Measurements from ENCODE around the gene CELA2A. TPM values are rescaled to one million over a fixed set of nuclear protein-coding genes. Genes with fewer than 3 reads are reported as not detected.
"Not testable (repeated sequence)": the region's sequence is repeated elsewhere in the genome, so short reads cannot be mapped to it uniquely, and the experiment has no call there.

Gene CELA2A
- total RNA-seq, 1 experiment from 2014 or later: not detected

- DNase-seq (ENCODE audit: low spot score): no peak
Measured at GRCh38 chr1:15468145-15468544, 11.6 kb downstream of the CELA2A start.

- DNase-seq (ENCODE audit: low spot score): no peak
Measured at GRCh38 chr1:15469361-15469760, 12.8 kb downstream of the CELA2A start.

- not testable (repeated sequence) for DNase-seq (ENCODE audit: low spot score)
Measured at GRCh38 chr1:15469821-15470448, 13.4 kb downstream of the CELA2A start.

- DNase-seq (ENCODE audit: low spot score): not testable (repeated sequence)
Measured at GRCh38 chr1:15471067-15471466, 14.5 kb downstream of the CELA2A start.

GRCh38 chr1:15471723-15472122 is 15.2 kb downstream of the CELA2A start:
- not testable (repeated sequence) for DNase-seq (ENCODE audit: low spot score)

- DNase-seq (ENCODE audit: low spot score): no peak
Measured at GRCh38 chr1:15472587-15472986, 16.1 kb downstream of the CELA2A start.

- no peak for DNase-seq (ENCODE audit: low spot score)
Measured at GRCh38 chr1:15475752-15476314, 19.3 kb downstream of the CELA2A start, which contains the start of gene CELA2B. Gene CELA2B (plus strand): TSS chr1:15476104. CDS start chr1:15476126, 22 bp downstream.

GRCh38 chr1:15476927-15477326 is 20.4 kb downstream of the CELA2A start:
- DNase-seq (ENCODE audit: low spot score): no peak

- no peak for DNase-seq (ENCODE audit: low spot score)
Measured at GRCh38 chr1:15477646-15478212, 21.2 kb downstream of the CELA2A start.

- DNase-seq (ENCODE audit: low spot score): no peak
Measured at GRCh38 chr1:15479654-15480347, 23.3 kb downstream of the CELA2A start.

GRCh38 chr1:15482455-15482854 is 25.9 kb downstream of the CELA2A start:
- DNase-seq (ENCODE audit: low spot score): not testable (repeated sequence)

- DNase-seq (ENCODE audit: low spot score): not testable (repeated sequence)
Measured at GRCh38 chr1:15482983-15483543, 26.5 kb downstream of the CELA2A start.

- no peak for DNase-seq (ENCODE audit: low spot score)
Measured at GRCh38 chr1:15483971-15484370, 27.4 kb downstream of the CELA2A start.

- not testable (repeated sequence) for DNase-seq (ENCODE audit: low spot score)
Measured at GRCh38 chr1:15484443-15484842, 27.9 kb downstream of the CELA2A start.

GRCh38 chr1:15485636-15486035 is 29.1 kb downstream of the CELA2A start:
- no peak for DNase-seq (ENCODE audit: low spot score)

GRCh38 chr1:15486844-15487610 is 30.5 kb downstream of the CELA2A start:
- not testable (repeated sequence) for DNase-seq (ENCODE audit: low spot score)

GRCh38 chr1:15488371-15488770 is 31.8 kb downstream of the CELA2A start:
- no peak for DNase-seq (ENCODE audit: low spot score)

GRCh38 chr1:15489052-15489736 is 32.7 kb downstream of the CELA2A start:
- no peak for DNase-seq (ENCODE audit: low spot score)

GRCh38 chr1:15491010-15491409 is 34.5 kb downstream of the CELA2A start:
- not testable (repeated sequence) for DNase-seq (ENCODE audit: low spot score)

GRCh38 chr1:15492596-15492995 is 36.1 kb downstream of the CELA2A start:
- DNase-seq (ENCODE audit: low spot score): no peak

- DNase-seq (ENCODE audit: low spot score): no peak
Measured at GRCh38 chr1:15493869-15494390, 37.4 kb downstream of the CELA2A start.

All from A172 (cell line).